T-helper 2 cell treated with Interferon-gamma antibody and Interleukin-4, amounts not matched to agents 100 ng/mL and 5 ng/mL, for 36 hours (primary cell): ENCODE results near the gene NR4A3. TPM values are rescaled to one million over a fixed set of nuclear protein-coding genes. Genes with fewer than 3 reads are reported as not detected.
"Not testable (repeated sequence)": the region's sequence is repeated elsewhere in the genome, so short reads cannot be mapped to it uniquely, and the experiment has no call there.

Source experiments
- intact Hi-C: fragments of 100-400 bp; cut with micrococcal nuclease; formaldehyde crosslinking; loops from one replicate; pipeline ENCODE4 v1.15.1; 2023
- total RNA-seq: library from RNA; stranded (reverse); gene quantifications from 2 replicates; pipeline ENCODE4 v1.2.3, GENCODE V29; 2022

NR4A3 gene
- total RNA-seq, 1 donor from 2014 or later = 2.3 TPM

- intact Hi-C loops = no loop called here
Observed at GRCh38 chr9:99831857-99832557, 10.3 kb downstream of the NR4A3 start.

DNA sequence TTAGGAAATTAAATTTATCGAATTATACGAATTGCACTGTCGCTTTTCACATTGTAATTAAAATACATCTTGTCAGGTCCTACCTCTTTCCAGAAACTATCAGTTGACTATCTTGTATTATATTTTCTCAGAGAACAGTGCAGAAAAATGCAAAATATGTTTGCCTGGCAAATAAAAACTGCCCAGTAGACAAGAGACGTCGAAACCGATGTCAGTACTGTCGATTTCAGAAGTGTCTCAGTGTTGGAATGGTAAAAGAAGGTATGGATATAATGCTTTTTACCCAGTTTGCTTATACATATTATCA is 10.8 kb downstream of the NR4A3 start:
- intact Hi-C loops = no loop called here

DNA sequence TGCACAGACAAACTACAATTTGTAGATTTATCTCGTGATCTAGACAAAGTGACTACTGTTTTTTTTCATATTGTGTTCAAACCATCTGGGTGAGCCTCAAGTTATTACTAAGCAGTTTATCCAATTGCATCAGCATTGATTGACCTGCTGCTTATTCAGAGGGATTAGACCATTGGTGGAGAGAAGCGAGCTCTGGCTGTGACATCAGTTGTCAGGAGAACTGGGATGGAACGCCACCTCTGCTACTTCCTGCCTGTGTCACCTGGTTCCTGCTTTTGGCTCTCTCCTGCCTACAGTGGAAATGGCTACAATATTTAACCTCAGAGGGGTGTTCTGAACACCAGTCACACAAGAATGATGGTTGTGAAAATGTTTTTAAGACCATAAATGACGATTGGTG is 12.1 kb downstream of the NR4A3 start:
- intact Hi-C loops = no loop called here

DNA sequence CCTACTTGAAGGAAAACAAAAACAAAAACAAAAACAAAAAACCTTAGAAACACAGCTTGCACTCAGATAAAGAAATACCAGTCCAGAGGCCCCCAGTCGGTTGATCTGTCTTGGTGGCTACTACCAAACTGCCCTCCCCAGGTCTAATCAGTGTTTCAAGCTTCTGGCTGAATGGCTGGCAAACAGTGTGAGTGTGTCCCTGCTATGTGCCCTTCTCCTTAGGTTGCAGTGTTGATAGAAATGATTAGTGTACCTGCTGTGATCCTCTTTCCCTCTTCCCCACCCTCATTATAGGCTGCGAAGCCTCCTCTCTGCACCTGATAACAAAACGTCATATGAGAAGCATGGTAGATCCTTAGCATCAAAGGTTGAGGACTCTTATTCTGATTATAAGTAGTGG is 12.8 kb downstream of the NR4A3 start:
- intact Hi-C loops = no loop called here

DNA sequence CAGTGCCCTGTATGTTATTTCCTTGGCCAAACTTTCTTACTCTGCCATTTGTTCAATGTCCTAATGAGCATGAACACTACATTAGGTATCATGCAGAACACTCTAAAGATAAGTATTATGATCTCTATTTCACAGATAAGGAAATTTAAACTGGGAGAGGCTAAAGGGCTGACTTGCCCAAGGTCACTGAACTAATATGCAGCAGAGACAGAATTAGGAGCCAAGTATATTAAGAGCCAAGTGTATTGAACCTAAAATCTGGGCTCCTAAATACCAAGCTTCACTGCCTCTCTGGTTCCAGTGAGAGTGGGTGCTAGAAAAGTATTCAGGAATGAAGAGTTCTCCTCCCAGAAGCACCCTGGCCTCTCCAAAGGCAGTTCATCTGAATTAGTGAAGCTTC is 13.5 kb downstream of the NR4A3 start:
- intact Hi-C loops = loop anchor here (1.0 kb wide), 1 partner anchor 9 kb away; no protein-coding TSS in a partner anchor

DNA sequence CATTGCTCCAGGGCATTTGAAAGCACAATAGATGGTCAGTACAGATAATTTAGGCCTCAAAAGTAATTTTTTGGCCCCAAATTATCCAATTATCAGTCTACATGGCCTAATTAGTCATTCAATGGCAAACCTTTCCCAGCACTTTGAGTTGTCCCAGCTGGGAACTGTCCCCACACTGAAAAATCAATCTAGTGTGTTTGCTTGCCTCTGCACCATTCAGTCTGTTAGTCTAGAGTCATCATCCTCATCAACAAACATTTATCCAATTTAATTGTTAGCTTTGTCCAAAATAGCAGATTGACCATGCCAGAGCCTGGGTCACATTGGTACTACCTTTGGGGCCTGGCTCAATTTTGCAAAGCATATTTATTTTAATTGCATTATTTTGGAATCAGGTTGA is 13.9 kb downstream of the NR4A3 start:
- intact Hi-C loops = loop anchor here (1.0 kb wide), 1 partner anchor 9 kb away; no protein-coding TSS in a partner anchor

- intact Hi-C loops = no loop called here
Observed at GRCh38 chr9:99840072-99840471, 18.4 kb downstream of the NR4A3 start.

GRCh38 chr9:99845063-99845462 is 23.4 kb downstream of the NR4A3 start:
- intact Hi-C loops = no loop called here

- intact Hi-C loops = no loop called here
Observed at GRCh38 chr9:99848447-99848846, 26.8 kb downstream of the NR4A3 start.

DNA sequence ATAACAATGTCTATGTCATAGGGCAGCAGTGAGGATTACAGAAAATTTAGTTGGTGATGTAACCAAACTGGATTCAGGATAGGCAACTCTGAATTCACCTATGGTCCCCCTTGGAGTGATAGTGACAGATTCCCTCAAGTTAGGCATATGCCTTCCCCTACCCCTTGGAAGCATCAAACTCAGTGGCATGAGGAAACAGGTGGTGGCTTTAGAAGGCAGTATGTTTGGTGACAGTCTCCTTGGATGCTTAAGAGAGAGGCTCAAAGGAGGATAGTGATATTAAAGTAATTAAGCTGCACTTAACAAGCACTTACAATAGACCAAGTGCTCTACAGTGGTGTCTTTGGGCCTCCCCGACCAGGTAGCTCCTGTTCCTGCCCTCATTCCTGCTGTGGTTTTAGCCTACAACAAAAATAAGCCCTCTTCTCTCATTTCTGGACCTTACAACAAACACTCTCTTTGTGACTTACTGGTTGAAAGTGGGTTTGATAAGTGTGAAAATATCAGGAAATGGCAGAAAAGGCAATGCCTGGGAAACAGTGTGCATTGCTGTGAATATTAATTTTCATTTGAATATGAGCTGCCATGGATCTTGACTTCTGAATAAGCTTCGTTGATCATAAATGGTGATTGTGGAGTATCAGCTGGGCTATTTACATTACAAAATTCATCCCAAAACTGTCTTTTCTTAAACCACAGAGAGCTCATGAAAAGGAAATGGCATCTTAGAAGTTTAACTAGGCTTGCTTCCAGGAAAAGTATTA is 29.2 kb downstream of the NR4A3 start:
- intact Hi-C loops = loop anchor here (2.0 kb wide), 2 partner anchors 30 to 56 kb away; partner anchors contain the start of genes NR4A3 and STX17

- intact Hi-C loops = loop anchor here (2.0 kb wide), 2 partner anchors 31 to 55 kb away; partner anchors contain the start of genes NR4A3 and STX17
Observed at GRCh38 chr9:99851500-99851822, 29.8 kb downstream of the NR4A3 start.

GRCh38 chr9:99852617-99853016 is 30.9 kb downstream of the NR4A3 start:
- intact Hi-C loops = no loop called here

- intact Hi-C loops = no loop called here
Observed at GRCh38 chr9:99855467-99856176, 33.9 kb downstream of the NR4A3 start.

DNA sequence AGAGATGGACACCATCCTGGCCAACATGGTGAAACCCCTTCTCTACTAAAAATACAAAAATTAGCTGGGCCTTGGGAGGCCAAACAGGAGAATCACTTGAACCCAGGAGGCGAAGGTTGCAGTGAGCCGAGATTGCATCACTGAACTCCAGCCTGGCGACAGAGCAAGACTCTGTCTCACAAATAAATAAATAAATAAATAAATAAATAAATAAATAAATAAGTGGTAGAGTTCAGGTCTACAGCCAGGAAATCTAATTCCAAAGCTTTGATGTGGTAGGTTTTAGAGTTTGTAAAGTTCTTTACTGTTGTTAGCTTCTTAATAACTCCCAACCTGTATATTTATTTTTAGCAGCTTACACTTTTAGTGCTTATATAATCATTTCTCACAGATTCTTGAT is 35.9 kb downstream of the NR4A3 start:
- intact Hi-C loops = not testable (repeated sequence)

DNA sequence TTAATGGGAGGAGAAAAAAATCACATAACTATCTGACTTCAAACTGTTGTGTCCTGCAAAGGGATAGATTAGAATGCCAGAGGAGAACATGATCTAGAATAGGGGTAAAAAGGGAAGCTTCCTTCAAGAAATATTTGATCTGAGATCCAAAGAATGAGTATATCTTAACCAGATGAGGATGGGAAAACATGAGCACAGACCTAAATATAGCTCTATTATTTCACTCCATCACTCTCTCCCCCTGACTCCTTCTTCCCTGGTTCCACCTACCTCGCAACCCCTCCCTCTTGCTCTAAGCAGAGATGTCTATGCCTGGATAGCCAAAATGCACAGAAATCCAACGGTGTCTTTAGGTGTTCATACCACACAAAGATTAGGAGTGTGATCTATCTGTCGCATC is 36.4 kb downstream of the NR4A3 start:
- intact Hi-C loops = no loop called here

DNA sequence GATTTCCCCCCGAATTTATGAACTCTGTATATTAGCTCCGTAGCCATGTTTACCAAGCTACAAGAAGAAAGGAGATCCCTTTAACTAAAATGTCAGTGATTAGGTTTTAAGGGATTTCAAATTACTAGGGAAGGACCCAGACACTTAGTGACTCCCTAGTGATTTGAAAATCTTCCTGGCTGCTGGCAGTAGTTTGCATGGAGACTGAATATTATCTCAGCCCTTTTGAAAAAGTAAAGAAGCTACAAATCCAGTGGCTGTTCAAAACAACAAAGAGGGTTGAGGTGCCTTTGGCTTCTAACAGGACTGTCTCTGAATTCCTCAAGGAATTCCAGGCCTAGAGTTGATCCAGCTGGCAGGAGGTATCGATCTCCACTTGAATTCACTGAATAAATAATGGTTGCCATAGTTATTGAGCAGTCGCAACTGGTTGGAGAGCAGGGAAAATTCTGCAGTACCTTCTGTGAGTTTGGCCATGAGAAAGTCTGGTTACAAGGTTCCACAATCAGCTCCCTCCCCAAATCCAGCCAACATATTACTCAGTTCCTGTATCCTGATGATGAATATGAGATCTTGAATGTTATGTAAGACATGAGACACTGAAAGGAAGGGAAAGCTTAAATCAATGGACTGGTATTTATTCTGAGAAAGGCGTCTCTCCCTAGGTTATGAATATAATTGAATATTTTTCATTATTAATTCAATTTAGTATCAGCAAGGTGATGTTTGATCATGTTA is 37.7 kb downstream of the NR4A3 start:
- intact Hi-C loops = no loop called here

DNA sequence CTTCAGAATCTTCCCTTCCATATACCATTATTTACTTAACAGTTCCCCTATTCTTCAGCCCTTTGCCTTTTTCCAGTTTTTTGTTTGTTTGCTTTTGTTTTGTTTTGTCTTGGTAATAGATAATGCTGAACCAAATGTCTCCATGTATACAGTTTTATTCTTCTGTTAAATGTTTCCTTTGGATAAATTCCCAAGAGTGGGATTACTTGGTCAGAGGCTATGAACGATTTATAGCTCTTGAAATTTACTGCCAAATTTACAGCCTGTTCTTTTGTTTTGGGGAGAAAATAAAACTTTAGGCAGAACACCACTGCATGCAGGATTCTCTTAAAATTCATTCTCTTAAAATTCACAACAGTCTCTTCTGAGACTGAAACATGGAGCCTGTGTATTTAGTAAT is 38.6 kb downstream of the NR4A3 start:
- intact Hi-C loops = no loop called here

DNA sequence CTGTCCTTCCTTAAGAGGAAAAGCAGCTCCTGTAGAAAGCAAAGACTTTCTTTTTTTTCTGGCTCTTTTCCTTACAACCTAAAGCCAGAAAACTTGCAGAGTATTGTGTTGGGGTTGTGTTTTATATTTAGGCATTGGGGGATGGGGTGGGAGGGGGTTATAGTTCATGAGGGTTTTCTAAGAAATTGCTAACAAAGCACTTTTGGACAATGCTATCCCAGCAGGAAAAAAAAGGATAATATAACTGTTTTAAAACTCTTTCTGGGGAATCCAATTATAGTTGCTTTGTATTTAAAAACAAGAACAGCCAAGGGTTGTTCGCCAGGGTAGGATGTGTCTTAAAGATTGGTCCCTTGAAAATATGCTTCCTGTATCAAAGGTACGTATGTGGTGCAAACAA is 42.3 kb downstream of the NR4A3 start:
- intact Hi-C loops = no loop called here

GRCh38 chr9:99866398-99866797 is 44.7 kb downstream of the NR4A3 start:
- intact Hi-C loops = loop anchor here (5.0 kb wide), 2 partner anchors 41 to 44 kb away; partner anchors contain the start of genes NR4A3 and STX17

DNA sequence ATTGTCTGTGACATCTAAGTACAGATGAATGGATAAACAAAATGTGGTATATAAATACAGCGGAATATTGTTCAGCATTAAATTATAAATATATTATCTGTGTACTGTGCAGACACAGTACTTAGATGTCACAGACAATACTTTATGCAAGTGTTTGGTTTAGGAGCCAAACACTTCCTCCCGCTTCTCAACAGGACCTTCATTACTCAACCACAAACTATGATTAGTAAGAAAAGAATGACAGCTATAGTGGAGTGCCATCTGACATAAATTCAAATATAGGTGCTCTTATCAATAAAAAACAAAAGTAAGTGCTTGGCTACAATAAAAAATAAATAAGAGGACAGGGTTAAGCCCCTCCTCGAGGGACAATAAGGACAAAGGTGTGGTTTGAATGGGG is 45.9 kb downstream of the NR4A3 start:
- intact Hi-C loops = loop anchor here (5.0 kb wide), 2 partner anchors 40 to 45 kb away; partner anchors contain the start of genes NR4A3 and STX17

DNA sequence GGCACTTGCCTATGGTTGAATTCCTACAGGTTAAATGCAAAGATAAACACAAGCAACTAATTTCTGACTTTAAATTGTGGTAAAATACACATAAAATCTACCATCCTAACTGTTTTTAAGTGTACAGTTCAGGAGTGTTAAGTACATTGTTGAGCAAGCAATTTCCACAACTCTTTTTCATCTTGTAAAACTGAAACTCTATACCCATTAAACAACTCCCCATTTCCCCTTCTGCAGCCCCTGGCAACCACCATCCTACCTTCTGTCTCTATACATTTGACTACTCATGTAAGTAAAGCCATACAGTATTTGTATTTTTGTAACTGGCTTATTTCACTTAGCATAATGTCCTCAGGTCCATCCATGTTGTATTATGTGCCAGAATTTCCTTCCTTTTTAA is 46.3 kb downstream of the NR4A3 start:
- intact Hi-C loops = loop anchor here (5.0 kb wide), 2 partner anchors 39 to 46 kb away; partner anchors contain the start of genes NR4A3 and STX17
